ENCODE data around the gene EHF.
"Not testable (repeated sequence)": the region's sequence is repeated elsewhere in the genome, so short reads cannot be mapped to it uniquely, and the experiment has no call there.

Gene EHF

GRCh38 chr11:34585735-34586487 is 35.0 kb upstream of the EHF start:
- H3K4me3 ChIP-seq (ENCODE audit: low read depth, low read length), result no peak overlapping the region
- TF ChIP-seq CTCF (IDR thresholded peaks at IDR 0.05; ENCODE audit: borderline replicate concordance, insufficient read depth, low read depth, low read length), result peak; percentile 23; the same call in 1 of the 2 replicates

- TF ChIP-seq CTCF (IDR thresholded peaks at IDR 0.05; ENCODE audit: borderline replicate concordance, insufficient read depth, low read depth, low read length), result no peak
These were observed 34.2 kb upstream of the EHF start for GRCh38 chr11:34586488-34587281.

GRCh38 chr11:34587282-34587677 is 33.6 kb upstream of the EHF start:
- no peak overlapping the region for H3K4me3 ChIP-seq (ENCODE audit: low read depth, low read length)
- TF ChIP-seq CTCF (IDR thresholded peaks at IDR 0.05; ENCODE audit: borderline replicate concordance, insufficient read depth, low read depth, low read length), result no peak

More at GRCh38 chr11:34586488-34587281, 34.2 kb upstream of the EHF start:
- no peak overlapping the region for H3K4me3 ChIP-seq (ENCODE audit: low read depth, low read length)

GRCh38 chr11:34588023-34588422 is 32.9 kb upstream of the EHF start:
- TF ChIP-seq CTCF (IDR thresholded peaks at IDR 0.05; ENCODE audit: borderline replicate concordance, insufficient read depth, low read depth, low read length), result no peak
- no peak overlapping the region for H3K4me3 ChIP-seq (ENCODE audit: low read depth, low read length)

GRCh38 chr11:34588701-34589100 is 32.2 kb upstream of the EHF start:
- no peak overlapping the region for H3K4me3 ChIP-seq (ENCODE audit: low read depth, low read length)
- TF ChIP-seq CTCF (IDR thresholded peaks at IDR 0.05; ENCODE audit: borderline replicate concordance, insufficient read depth, low read depth, low read length), result no peak

- not testable (repeated sequence) for H3K4me3 ChIP-seq (ENCODE audit: low read depth, low read length)
These were observed 31.7 kb upstream of the EHF start for GRCh38 chr11:34589177-34589576.

GRCh38 chr11:34593085-34593484 is 27.8 kb upstream of the EHF start:
- no peak overlapping the region for H3K4me3 ChIP-seq (ENCODE audit: low read depth, low read length)
- no peak for TF ChIP-seq CTCF (IDR thresholded peaks at IDR 0.05; ENCODE audit: borderline replicate concordance, insufficient read depth, low read depth, low read length)

Data from GM12875 (cell line).